Type B pancreatic cell (in vitro differentiated cells): ENCODE data around the gene S100A7. TPM values are rescaled to one million over a fixed set of nuclear protein-coding genes. Genes with fewer than 3 reads are reported as not detected.
"Not testable (repeated sequence)": the region's sequence is repeated elsewhere in the genome, so short reads cannot be mapped to it uniquely, and the experiment has no call there.

ENCODE experiments used
- DNase-seq: peaks from one replicate; pipeline ENCODE4 v3.0.0; 2021; ENCODE audit warnings: mixed read lengths; ENCODE audit not compliant: unreplicated experiment; ENCODE audit errors: extremely low spot score
- H3K27ac Mint-ChIP-seq: 2 replicates; pipeline ENCODE4 v1.8.0; 2021; ENCODE audit warnings: mild to moderate bottlenecking, mixed read lengths
- H3K27me3 Mint-ChIP-seq: 2 replicates; pipeline ENCODE4 v1.8.0; 2021; ENCODE audit warnings: mixed read lengths
- H3K36me3 Mint-ChIP-seq: 2 replicates; pipeline ENCODE4 v1.8.0; 2021; ENCODE audit warnings: mixed read lengths
- H3K4me1 Mint-ChIP-seq: one replicate; pipeline ENCODE4 v1.8.0; 2021; ENCODE audit warnings: mixed read lengths; ENCODE audit not compliant: unreplicated experiment
- H3K4me3 Mint-ChIP-seq: 2 replicates; pipeline ENCODE4 v1.8.0; 2021; ENCODE audit warnings: mild to moderate bottlenecking, mixed read lengths
- H3K9me3 Mint-ChIP-seq: 2 replicates; pipeline ENCODE4 v1.8.0; 2021; ENCODE audit warnings: mixed read lengths
- total RNA-seq: library from RNA; stranded (reverse); gene quantifications from 2 replicates; pipeline ENCODE4 v1.2.1, GENCODE V29; 2021; ENCODE audit warnings: low replicate concordance
- TF ChIP-seq, protein P1 (sequence below): fragments of 200-600 bp; sonication (generic); conservative IDR thresholded peaks from 2 replicates; pipeline ENCODE4 v1.5.0; 2021; ENCODE audit warnings: antibody characterized with exemption, mild to moderate bottlenecking

The S100A7 gene
- total RNA-seq, 1 donor from 2014 or later: 6.2 TPM

DNA sequence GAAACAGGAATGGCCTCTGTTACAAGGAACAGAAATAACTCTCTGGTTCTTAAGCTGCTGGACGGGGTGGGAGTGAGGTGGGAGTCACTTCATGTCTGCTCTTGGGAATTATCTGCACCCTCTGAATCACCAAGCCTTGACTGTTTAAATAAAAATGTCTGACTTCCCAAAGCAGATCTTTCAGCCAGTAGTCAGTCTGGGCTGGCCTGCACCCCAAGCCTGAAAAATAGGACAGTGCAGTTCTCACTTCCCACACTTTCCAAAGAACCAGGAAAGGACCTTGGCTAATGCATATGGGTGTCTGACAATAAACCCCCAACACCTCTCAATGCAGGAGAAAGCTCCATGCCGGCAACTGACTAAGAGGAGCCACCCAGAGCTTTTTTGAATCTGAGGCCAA is 796 bp downstream of the S100A7 start:
- DNase-seq: no peak
- TF ChIP-seq, protein P1, sequence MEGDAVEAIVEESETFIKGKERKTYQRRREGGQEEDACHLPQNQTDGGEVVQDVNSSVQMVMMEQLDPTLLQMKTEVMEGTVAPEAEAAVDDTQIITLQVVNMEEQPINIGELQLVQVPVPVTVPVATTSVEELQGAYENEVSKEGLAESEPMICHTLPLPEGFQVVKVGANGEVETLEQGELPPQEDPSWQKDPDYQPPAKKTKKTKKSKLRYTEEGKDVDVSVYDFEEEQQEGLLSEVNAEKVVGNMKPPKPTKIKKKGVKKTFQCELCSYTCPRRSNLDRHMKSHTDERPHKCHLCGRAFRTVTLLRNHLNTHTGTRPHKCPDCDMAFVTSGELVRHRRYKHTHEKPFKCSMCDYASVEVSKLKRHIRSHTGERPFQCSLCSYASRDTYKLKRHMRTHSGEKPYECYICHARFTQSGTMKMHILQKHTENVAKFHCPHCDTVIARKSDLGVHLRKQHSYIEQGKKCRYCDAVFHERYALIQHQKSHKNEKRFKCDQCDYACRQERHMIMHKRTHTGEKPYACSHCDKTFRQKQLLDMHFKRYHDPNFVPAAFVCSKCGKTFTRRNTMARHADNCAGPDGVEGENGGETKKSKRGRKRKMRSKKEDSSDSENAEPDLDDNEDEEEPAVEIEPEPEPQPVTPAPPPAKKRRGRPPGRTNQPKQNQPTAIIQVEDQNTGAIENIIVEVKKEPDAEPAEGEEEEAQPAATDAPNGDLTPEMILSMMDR: no peak
- Mint-ChIP-seq H3K9me3 (no peaks in the 10 kb centered on the region), H3K36me3 (no peaks in the 10 kb centered on the region), H3K4me3 (no peak overlapping the region), H3K4me1 (no peaks in the 10 kb centered on the region), H3K27ac (no peak overlapping the region), H3K27me3 (peaks cover 38% of the 10 kb centered on the region)

- Mint-ChIP-seq H3K27me3 (peaks cover 25% of the 10 kb centered on the region), H3K9me3 (peaks cover 3% of the 10 kb centered on the region), H3K4me1 (no peaks in the 10 kb centered on the region), H3K4me3 (no peak overlapping the region), H3K27ac (no peak overlapping the region), H3K36me3 (no peaks in the 10 kb centered on the region)
- TF ChIP-seq, protein P1: no peak
- DNase-seq: no peak
Measured at GRCh38 chr1:153456396-153456795, 4.1 kb downstream of the S100A7 start.

GRCh38 chr1:153448851-153449250 is 11.6 kb downstream of the S100A7 start:
- H3K27me3 Mint-ChIP-seq: peaks cover 21% of the 10 kb centered on the region
- not testable (repeated sequence) for H3K4me1 Mint-ChIP-seq, H3K4me3 Mint-ChIP-seq, H3K9me3 Mint-ChIP-seq, DNase-seq, H3K36me3 Mint-ChIP-seq, H3K27ac Mint-ChIP-seq

GRCh38 chr1:153447498-153448170 is 12.8 kb downstream of the S100A7 start:
- peaks cover 3% of the 10 kb centered on the region for H3K9me3 Mint-ChIP-seq
- DNase-seq: no peak
- H3K27me3 Mint-ChIP-seq: peaks cover 21% of the 10 kb centered on the region
- H3K36me3 Mint-ChIP-seq: no peaks in the 10 kb centered on the region
- TF ChIP-seq, protein P1: no peak
- no peaks in the 10 kb centered on the region for H3K4me1 Mint-ChIP-seq
- no peak overlapping the region for H3K4me3 Mint-ChIP-seq
- no peak overlapping the region for H3K27ac Mint-ChIP-seq

GRCh38 chr1:153444078-153444477 is 16.4 kb downstream of the S100A7 start:
- H3K4me1 Mint-ChIP-seq: no peaks in the 10 kb centered on the region
- H3K27ac Mint-ChIP-seq: no peak overlapping the region
- no peaks in the 10 kb centered on the region for H3K9me3 Mint-ChIP-seq
- H3K27me3 Mint-ChIP-seq: peaks cover 14% of the 10 kb centered on the region
- H3K36me3 Mint-ChIP-seq: no peaks in the 10 kb centered on the region
- H3K4me3 Mint-ChIP-seq: no peak overlapping the region
- no peak for DNase-seq
- TF ChIP-seq, protein P1: no peak

DNA sequence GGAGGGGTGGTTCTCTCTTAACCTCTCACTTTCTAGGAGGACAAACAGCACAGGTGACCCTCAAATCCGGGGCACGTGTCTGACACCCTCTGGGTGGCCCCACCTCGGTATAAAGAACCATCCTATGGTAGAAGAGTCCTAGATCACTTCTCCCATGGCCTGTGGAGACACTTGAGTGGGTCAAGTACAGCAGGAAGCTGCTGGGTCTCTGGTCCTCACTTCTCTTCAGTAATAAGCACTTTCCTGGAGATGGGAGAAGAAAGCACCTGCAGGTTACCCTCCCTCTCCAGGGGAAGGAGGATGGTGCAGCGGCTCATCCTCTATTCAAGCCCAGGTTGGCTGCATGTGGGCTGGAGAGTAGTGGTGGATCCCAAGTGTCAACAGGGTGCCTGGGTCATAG is 17.0 kb downstream of the S100A7 start:
- TF ChIP-seq, protein P1: no peak
- Mint-ChIP-seq H3K27ac (no peak overlapping the region), H3K4me1 (no peaks in the 10 kb centered on the region), H3K36me3 (no peaks in the 10 kb centered on the region), H3K27me3 (peaks cover 14% of the 10 kb centered on the region), H3K4me3 (no peak overlapping the region), H3K9me3 (no peaks in the 10 kb centered on the region)
- no peak for DNase-seq
